GM12801 (cell line): ENCODE measurements around the gene RRP8.

Experiments
- TF ChIP-seq, protein P1 (sequence below): IDR thresholded peaks from one replicate; pipeline ENCODE4 v1.5.1; 2011; ENCODE audit warnings: control low read depth; ENCODE audit not compliant: insufficient read length; ENCODE audit errors: extremely low read depth

The RRP8 gene

DNA sequence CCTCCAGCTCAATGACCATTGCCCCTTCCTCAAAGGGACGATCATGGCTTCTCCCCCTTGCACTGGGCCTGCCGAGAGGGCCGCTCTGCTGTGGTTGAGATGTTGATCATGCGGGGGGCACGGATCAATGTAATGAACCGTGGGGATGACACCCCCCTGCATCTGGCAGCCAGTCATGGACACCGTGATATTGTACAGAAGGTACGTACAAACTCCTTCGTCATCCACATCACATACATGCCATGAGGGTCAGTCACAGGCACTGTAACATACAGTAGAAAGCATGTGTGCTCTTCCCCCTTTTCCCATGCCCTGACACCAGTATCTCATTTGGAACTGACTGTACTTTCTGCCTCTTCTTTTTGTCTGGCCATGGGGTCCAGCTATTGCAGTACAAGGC is 4.6 kb upstream of the RRP8 start:
- TF ChIP-seq, protein P1, sequence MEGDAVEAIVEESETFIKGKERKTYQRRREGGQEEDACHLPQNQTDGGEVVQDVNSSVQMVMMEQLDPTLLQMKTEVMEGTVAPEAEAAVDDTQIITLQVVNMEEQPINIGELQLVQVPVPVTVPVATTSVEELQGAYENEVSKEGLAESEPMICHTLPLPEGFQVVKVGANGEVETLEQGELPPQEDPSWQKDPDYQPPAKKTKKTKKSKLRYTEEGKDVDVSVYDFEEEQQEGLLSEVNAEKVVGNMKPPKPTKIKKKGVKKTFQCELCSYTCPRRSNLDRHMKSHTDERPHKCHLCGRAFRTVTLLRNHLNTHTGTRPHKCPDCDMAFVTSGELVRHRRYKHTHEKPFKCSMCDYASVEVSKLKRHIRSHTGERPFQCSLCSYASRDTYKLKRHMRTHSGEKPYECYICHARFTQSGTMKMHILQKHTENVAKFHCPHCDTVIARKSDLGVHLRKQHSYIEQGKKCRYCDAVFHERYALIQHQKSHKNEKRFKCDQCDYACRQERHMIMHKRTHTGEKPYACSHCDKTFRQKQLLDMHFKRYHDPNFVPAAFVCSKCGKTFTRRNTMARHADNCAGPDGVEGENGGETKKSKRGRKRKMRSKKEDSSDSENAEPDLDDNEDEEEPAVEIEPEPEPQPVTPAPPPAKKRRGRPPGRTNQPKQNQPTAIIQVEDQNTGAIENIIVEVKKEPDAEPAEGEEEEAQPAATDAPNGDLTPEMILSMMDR: no peak

DNA sequence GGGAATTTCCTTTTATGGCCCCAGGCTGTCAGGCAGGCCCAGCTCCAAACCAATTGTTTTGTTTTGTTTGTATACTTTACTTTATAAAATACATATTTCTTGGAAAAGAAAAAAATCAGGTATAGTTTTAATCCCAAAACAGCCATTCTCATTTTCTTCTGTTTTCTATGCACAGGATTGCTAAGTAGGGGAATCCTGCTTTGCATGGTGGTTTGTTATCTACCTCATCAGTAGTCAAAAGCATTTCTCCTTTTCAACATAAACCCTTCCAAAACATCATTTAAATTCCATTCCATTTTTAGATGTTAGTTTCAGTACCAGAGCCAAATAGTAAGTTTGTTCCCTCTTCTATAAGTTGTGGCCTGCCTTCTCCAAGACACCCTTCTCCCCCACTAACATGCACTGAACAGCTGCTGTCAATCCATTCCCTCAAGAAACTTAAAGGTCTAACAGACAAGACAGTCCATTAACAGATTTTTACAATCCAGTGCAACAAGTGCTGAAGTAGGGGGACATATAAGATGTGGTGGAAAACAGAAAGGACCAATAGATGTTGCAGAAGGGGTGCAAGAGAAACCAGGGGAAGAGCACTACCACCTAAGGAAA is 3.9 kb upstream of the RRP8 start:
- TF ChIP-seq, protein P1: no peak

DNA sequence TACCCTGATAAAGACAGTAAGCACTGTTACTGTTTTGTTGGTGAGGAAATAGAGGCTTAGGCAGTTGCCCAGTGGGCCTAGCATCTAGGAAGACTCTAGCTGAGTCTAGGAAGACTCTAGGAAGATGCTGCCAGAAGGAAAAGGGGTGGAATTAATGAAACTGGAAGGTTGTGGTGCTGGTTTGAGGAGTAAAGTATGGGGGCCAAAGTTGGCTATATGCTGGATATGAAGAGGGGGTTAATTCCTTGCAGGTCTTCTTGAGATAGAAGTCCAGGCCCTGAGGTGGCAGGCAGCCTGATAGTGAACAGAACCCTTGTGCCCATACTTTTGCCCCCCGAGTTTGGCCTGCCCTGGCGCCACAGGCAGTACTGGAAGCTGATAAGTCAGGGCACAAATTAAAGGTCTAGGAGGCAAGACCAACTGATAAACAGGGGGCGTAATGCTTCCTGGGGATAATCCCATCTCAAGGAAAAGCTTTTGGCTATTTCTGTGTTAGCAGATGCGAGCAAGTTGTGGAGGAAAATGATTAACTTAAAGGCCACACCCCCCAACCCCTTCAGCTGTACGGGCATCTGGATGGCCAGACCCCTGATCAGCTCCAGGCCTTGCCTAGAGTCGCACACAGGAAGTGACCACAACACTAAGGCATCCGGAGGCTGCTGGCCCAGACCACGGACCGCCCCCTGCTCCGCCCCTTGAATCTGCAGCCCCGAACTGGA is 3.2 kb upstream of the RRP8 start:
- TF ChIP-seq, protein P1: no peak

DNA sequence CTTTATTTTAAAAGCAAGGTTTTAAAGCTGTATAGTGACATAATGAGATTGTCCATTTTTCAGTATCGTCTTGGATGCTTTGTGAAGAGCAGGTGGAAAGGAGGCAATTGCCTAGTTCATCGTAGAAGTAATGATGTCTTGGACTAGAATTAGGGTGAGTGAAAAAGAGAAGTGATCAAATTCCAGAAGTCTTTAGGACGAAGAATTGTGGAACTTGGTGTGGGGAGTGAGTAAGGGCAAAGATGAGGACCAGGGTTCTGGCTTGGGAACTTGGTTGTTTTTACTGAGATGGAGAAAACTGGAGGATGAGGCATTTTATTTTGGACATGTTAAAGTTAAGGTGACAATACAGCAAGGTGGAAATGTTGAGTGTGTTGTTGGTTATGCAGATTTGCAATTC is 1.4 kb upstream of the RRP8 start:
- TF ChIP-seq, protein P1: no peak

DNA sequence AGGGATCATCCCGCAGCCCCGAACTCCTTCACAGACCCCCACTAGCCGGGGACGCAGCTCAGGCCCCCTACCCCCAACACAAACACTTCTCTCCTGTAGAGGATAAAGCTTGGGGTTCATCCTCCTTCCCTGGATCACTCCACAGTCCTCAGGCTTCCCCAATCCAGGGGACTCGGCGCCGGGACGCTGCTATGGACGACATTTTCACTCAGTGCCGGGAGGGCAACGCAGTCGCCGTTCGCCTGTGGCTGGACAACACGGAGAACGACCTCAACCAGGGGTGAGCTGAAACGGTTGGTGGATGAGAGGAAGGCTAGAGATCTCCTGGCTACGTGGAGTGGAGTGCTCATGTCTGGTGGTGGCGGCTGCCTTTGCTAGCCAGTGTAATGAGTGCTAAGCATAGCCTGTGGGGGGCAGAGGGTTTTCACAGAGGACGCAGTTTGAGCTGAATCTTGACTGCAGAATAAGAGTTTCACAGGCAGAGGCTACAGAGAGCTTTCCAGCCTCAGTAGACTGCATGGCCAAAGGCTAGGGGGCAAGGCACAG is 738 bp upstream of the RRP8 start:
- TF ChIP-seq, protein P1: no peak

DNA sequence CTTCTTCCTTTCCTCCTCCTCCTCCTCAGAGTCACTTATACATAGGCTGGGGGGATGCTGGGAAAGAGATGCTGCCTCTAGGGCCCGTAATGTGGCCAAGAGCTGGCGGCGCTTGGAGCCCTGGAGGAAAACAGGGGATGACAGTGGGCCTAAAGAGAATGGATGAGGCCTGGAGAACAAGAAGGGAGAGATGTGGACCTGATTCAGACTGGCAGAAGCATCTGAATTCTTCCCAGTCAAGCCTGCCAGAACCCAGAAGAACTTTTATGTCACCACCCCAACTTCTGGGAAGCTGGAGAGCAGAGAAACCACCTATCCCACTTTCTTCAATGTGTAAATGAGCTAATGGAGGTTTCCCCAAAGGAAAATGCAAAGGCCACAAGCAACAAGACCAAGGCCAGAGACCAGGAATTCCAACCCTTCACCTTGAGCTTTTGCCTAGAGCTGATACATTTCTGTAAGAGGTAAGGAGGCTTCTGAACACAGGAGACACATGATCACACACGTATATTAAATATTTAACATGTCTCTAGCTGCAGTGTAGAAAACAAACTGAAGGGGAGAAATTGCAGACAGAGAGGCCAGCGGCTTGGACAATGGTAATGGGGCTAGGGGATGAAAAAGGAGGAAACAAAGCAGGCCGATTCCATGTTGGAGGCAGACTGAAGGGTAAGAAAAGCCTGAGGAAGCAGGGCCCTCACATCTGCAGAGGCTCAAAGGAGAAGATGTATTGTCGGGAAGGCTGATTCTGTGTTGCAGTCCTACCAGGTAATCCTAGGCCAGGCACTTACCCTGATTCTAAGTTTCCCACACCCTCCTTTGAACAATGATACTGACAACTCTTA is 1.1 kb downstream of the RRP8 start:
- TF ChIP-seq, protein P1: no peak

DNA sequence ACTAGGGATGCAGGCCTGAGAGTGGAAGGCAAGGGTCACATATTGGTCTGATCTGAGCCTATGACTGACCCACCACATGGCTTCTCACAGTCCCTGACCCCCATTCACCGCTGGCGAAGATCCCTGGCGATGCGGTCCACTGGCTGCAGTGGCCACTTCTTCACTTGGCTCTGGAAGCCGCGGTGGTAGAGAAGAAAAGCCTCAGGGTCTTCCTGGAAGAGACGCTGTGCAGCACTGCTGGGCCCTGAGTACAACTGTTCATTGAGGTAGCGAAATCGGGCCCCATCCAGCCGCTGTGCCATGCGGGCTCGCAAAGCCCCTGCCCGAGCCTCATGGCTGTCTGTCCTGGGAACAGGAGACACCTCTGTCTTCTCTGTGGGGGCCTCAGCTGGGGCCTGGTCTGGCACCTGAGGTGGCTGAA is 2.4 kb downstream of the RRP8 start:
- TF ChIP-seq, protein P1: no peak
